Loucy (cell line): ENCODE measurements around the gene TENM3.

Source experiments
- H2AFZ ChIP-seq: fragments of 200-600 bp; sonication (generic); 2 replicates; pipeline ENCODE4 v1.6.0; 2016; ENCODE audit warnings: antibody characterized with exemption, mild to moderate bottlenecking, low read length, moderate library complexity
- H3F3A ChIP-seq: fragments of 200-600 bp; 2 replicates; pipeline ENCODE4 v1.6.0; 2016; ENCODE audit warnings: antibody characterized with exemption, low read depth, mild to moderate bottlenecking
- H3K27me3 ChIP-seq: fragments of 200-600 bp; sonication (generic); 2 replicates; pipeline ENCODE4 v1.6.1; 2014; ENCODE audit warnings: low read length, mild to moderate bottlenecking; ENCODE audit not compliant: insufficient read depth, poor library complexity, severe bottlenecking
- H3K36me3 ChIP-seq: fragments of 200-600 bp; sonication (generic); 2 replicates; pipeline ENCODE4 v1.6.1; 2016; ENCODE audit warnings: low read length; ENCODE audit not compliant: insufficient read depth
- H3K4me1 ChIP-seq: fragments of 200-600 bp; sonication (generic); 2 replicates; pipeline ENCODE4 v1.5.1; 2014; ENCODE audit warnings: low read length, mild to moderate bottlenecking; ENCODE audit not compliant: insufficient read depth, poor library complexity, severe bottlenecking
- H3K4me2 ChIP-seq: fragments of 200-600 bp; sonication (generic); 2 replicates; pipeline ENCODE4 v1.6.0; 2014; ENCODE audit warnings: antibody characterized with exemption, low read length, low read depth, mild to moderate bottlenecking; ENCODE audit not compliant: poor library complexity, severe bottlenecking
- H3K4me3 ChIP-seq: fragments of 200-600 bp; sonication (generic); 2 replicates; pipeline ENCODE4 v1.5.1; 2014; ENCODE audit warnings: low read length, mild to moderate bottlenecking, mixed read lengths; ENCODE audit not compliant: poor library complexity, severe bottlenecking
- H3K79me2 ChIP-seq: fragments of 200-600 bp; sonication (generic); 2 replicates; pipeline ENCODE4 v1.6.1; 2014; ENCODE audit warnings: low read length; ENCODE audit not compliant: insufficient read depth
- H3K9ac ChIP-seq: fragments of 200-600 bp; sonication (generic); 2 replicates; pipeline ENCODE4 v1.6.0; 2014; ENCODE audit warnings: mild to moderate bottlenecking, low read depth, low read length, moderate library complexity; ENCODE audit not compliant: poor library complexity, severe bottlenecking
- H3K9me2 ChIP-seq: fragments of 200-600 bp; sonication (generic); replicated peaks from 2 replicates; pipeline ENCODE4 v1.6.1; 2016; ENCODE audit warnings: low read depth, low read length, mixed read lengths
- H3K9me3 ChIP-seq: fragments of 200-600 bp; sonication (generic); 2 replicates; pipeline ENCODE4 v1.6.1; 2014; ENCODE audit warnings: mild to moderate bottlenecking, antibody characterized with exemption, low read length, low read depth; ENCODE audit not compliant: insufficient read depth
- H4K20me1 ChIP-seq: fragments of 200-600 bp; sonication (generic); 2 replicates; pipeline ENCODE4 v1.6.0; 2014; ENCODE audit warnings: antibody characterized with exemption, low read length, mild to moderate bottlenecking; ENCODE audit not compliant: insufficient read depth, poor library complexity, severe bottlenecking
- EZH2phosphoT487 ChIP-seq: fragments of 200-600 bp; IDR thresholded peaks from 2 replicates; pipeline ENCODE4 v1.6.1; 2018; ENCODE audit warnings: antibody characterized with exemption, mild to moderate bottlenecking, moderate library complexity, borderline replicate concordance
- TF ChIP-seq, protein P1 (sequence below): fragments of 200-600 bp; sonication (generic); conservative IDR thresholded peaks from 2 replicates; pipeline ENCODE4 v1.5.1; 2014; ENCODE audit warnings: mild to moderate bottlenecking, antibody characterized with exemption, low read length

TENM3 gene

DNA sequence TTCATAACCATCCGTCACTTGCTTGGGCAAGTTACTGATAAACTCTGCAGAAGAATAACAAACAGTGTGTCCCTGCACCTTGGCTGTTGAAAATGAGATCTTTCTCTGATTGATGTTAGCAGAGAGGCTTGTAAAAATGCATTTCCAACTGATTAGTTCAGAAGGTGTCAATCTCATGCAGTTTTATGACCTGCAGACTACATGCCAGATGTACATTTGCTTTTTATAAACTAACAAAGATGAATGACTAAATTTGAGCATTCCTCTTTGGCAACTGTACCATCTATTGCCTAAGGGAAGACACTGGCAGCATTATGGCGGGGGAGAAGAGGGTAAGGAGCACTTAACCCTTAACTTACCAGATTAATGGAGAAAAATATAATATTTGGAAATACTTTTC, 481.2 kb downstream of the TENM3 start:
- no peak overlapping the region for H3K4me2 ChIP-seq
- no peaks in the 10 kb centered on the region for H3K27me3 ChIP-seq
- H3K9me2 ChIP-seq, result no peaks in the 10 kb centered on the region
- H3K36me3 ChIP-seq, result no peaks in the 10 kb centered on the region
- no peak overlapping the region for H3K9ac ChIP-seq
- no peak for TF ChIP-seq EZH2phosphoT487
- TF ChIP-seq, protein P1, sequence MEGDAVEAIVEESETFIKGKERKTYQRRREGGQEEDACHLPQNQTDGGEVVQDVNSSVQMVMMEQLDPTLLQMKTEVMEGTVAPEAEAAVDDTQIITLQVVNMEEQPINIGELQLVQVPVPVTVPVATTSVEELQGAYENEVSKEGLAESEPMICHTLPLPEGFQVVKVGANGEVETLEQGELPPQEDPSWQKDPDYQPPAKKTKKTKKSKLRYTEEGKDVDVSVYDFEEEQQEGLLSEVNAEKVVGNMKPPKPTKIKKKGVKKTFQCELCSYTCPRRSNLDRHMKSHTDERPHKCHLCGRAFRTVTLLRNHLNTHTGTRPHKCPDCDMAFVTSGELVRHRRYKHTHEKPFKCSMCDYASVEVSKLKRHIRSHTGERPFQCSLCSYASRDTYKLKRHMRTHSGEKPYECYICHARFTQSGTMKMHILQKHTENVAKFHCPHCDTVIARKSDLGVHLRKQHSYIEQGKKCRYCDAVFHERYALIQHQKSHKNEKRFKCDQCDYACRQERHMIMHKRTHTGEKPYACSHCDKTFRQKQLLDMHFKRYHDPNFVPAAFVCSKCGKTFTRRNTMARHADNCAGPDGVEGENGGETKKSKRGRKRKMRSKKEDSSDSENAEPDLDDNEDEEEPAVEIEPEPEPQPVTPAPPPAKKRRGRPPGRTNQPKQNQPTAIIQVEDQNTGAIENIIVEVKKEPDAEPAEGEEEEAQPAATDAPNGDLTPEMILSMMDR, result no peak
- H4K20me1 ChIP-seq, result no peaks in the 10 kb centered on the region
- no peaks in the 10 kb centered on the region for H3K4me1 ChIP-seq
- no peaks in the 10 kb centered on the region for H3K79me2 ChIP-seq
- no peaks in the 10 kb centered on the region for H3K9me3 ChIP-seq
- no peaks in the 10 kb centered on the region for H3F3A ChIP-seq
- no peak overlapping the region for H2AFZ ChIP-seq
- H3K4me3 ChIP-seq, result no peak overlapping the region

DNA sequence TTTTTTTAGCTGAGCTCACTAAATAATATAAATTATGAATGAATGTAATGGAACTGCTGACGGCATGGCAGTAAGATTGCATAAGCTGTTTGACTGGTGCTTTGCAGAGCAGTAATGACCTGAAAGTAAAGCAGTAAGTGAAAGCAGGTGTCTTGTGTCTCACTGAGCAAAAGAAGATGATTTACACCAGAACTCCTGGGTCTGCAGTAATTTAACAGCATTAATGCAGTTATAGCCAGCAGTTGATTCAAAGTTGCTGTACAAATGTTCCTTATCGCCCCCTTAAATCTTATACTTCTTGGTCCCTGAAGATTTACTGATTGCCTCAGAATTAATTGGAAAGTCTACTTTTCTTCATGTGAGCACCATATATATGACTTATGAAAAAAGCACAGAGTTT, 486.3 kb downstream of the TENM3 start:
- H3K27me3 ChIP-seq, result no peaks in the 10 kb centered on the region
- H2AFZ ChIP-seq, result no peak overlapping the region
- no peaks in the 10 kb centered on the region for H3K9me3 ChIP-seq
- H3K9ac ChIP-seq, result no peak overlapping the region
- H4K20me1 ChIP-seq, result no peaks in the 10 kb centered on the region
- no peak overlapping the region for H3K4me3 ChIP-seq
- no peaks in the 10 kb centered on the region for H3K36me3 ChIP-seq
- no peaks in the 10 kb centered on the region for H3K9me2 ChIP-seq
- TF ChIP-seq, protein P1, result no peak
- no peak for TF ChIP-seq EZH2phosphoT487
- H3K4me1 ChIP-seq, result no peaks in the 10 kb centered on the region
- H3K79me2 ChIP-seq, result no peaks in the 10 kb centered on the region
- H3K4me2 ChIP-seq, result no peak overlapping the region
- no peaks in the 10 kb centered on the region for H3F3A ChIP-seq

DNA sequence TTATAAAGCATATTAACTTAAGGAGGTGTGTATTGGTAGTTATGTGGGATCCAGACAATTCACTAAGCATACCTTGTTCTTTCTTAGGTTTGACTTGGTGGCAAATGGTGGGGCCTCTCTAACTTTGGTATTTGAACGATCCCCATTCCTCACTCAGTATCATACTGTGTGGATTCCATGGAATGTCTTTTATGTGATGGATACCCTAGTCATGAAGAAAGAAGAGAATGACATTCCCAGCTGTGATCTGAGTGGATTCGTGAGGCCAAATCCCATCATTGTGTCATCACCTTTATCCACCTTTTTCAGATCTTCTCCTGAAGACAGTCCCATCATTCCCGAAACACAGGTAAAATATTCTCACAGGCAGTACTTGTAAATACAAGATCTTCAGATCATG, 487.6 kb downstream of the TENM3 start:
- Histone ChIP-seq H3K9ac (no peak overlapping the region), H3K9me2 (no peaks in the 10 kb centered on the region), H3K79me2 (no peaks in the 10 kb centered on the region), H3K4me1 (no peaks in the 10 kb centered on the region), H3K9me3 (no peaks in the 10 kb centered on the region), H3K27me3 (no peaks in the 10 kb centered on the region), H3K4me3 (no peak overlapping the region), H3K36me3 (no peaks in the 10 kb centered on the region), H3K4me2 (no peak overlapping the region), H4K20me1 (no peaks in the 10 kb centered on the region), H3F3A (no peaks in the 10 kb centered on the region), H2AFZ (no peak overlapping the region)
- no peak for TF ChIP-seq EZH2phosphoT487

DNA sequence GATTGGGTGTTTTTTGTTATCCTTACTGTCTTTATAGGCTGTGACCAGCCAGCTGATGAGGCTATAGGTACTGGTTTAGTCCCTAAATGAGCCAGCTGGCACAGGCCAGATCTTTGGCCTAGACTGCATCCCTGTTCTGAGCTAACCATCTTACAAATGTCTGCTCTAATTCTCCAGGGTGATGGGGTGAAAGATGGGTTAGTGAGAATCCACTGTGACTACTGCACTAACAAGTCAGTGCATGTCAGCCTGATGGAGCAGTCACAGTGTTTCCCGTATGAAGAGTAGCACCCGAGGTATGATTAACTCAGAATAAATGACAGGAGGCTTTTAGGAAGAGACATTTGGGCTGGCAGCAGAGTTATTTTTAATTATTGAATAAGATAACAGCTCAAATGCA, 493.0 kb downstream of the TENM3 start:
- no peak overlapping the region for H2AFZ ChIP-seq
- no peaks in the 10 kb centered on the region for H3K9me2 ChIP-seq
- H3K4me3 ChIP-seq, result no peak overlapping the region
- no peaks in the 10 kb centered on the region for H3K36me3 ChIP-seq
- no peaks in the 10 kb centered on the region for H3K4me1 ChIP-seq
- H3K9me3 ChIP-seq, result no peaks in the 10 kb centered on the region
- no peaks in the 10 kb centered on the region for H4K20me1 ChIP-seq
- H3K9ac ChIP-seq, result no peak overlapping the region
- no peak overlapping the region for H3K4me2 ChIP-seq
- H3K27me3 ChIP-seq, result no peaks in the 10 kb centered on the region
- no peaks in the 10 kb centered on the region for H3F3A ChIP-seq
- H3K79me2 ChIP-seq, result no peaks in the 10 kb centered on the region
- no peak for TF ChIP-seq EZH2phosphoT487
- TF ChIP-seq, protein P1, result no peak
